ENCODE data around the gene CDH4.

CDH4 gene

DNA sequence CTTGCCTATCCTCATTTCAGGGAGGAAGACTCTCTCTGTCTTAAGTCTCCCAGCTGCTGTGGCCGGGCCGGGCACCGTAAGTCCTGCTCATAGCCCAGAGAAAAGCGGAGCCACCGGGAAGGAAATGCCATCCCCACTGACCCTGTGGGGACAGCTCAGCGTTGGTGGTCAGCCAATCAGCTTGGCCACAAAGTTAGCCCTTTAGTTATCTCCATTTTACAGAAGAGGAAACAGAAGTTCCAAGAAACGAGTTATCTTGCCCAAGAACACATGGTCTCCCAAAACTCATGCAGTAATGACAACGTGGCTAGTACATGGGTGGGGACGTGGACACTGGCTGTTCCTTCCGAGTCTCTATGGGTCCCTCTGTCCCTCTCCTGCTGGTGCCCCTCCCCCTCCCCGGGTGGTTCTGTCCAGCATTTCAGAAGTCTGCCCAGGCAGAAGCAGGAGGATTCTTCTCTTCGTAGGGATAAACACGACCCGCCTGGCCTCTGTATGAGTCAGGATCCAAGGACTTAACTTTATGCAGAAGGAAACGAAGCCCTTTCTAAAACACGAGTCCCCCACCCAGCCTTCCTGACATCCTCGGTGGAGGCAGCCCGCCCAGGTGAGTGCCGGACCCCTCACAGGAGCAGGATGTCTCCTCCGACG, 273.8 kb downstream of the CDH4 start:
- Histone ChIP-seq H3K36me3 (ENCODE audit: control insufficient read depth, insufficient read depth, low read length) (no peaks in the 10 kb centered on the region), H3K4me1 (ENCODE audit: control insufficient read depth, insufficient read depth, low read length, poor library complexity, severe bottlenecking) (peaks cover 17% of the 10 kb centered on the region), H3K27ac (ENCODE audit: low read depth, low read length, severe bottlenecking) (no peak overlapping the region), H3K9me3 (ENCODE audit: control insufficient read depth, low read length) (no peaks in the 10 kb centered on the region), H3K4me3 (ENCODE audit: extremely low read depth, insufficient read depth, low read length, poor library complexity, severe bottlenecking) (no peak overlapping the region)
- 70 to 71% methylated on average over 11 to 18 of the region's 21 CpGs for WGBS, 2 experiments (ENCODE audit: insufficient coverage in 2 of 2)

DNA sequence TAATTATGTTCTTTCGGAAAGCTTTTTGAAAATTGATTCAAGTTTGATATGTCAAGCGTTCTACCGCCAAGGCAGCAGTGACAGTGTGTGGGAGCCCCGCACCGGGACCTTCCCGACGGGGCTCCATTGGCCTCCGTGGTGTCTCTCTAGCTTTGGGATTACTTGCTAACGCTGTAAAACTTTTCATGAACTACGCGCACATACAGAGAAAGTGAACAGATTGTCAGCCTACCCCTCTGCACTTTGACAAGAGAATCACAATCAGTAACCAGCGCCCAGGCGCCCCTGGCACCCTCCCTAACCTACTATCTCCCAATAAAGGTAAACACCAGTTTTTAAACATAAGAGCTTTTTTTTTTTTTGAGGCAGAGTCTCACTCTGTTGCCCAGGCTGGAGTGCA, 274.8 kb downstream of the CDH4 start:
- Histone ChIP-seq H3K4me3 (ENCODE audit: extremely low read depth, insufficient read depth, low read length, poor library complexity, severe bottlenecking) (no peak overlapping the region), H3K9me3 (ENCODE audit: control insufficient read depth, low read length) (no peaks in the 10 kb centered on the region), H3K4me1 (ENCODE audit: control insufficient read depth, insufficient read depth, low read length, poor library complexity, severe bottlenecking) (peaks cover 9% of the 10 kb centered on the region), H3K36me3 (ENCODE audit: control insufficient read depth, insufficient read depth, low read length) (no peaks in the 10 kb centered on the region), H3K27ac (ENCODE audit: low read depth, low read length, severe bottlenecking) (no peak overlapping the region)
- 94% methylated on average over 12 to 13 of the region's 13 CpGs for WGBS, 2 experiments (ENCODE audit: insufficient coverage in 2 of 2)

GRCh38 chr20:61527626-61528025, 275.6 kb downstream of the CDH4 start:
- 94 to 96% methylated on average over 10 to 11 of the region's 11 CpGs for WGBS, 2 experiments (ENCODE audit: insufficient coverage in 2 of 2)
- Histone ChIP-seq H3K4me3 (ENCODE audit: extremely low read depth, insufficient read depth, low read length, poor library complexity, severe bottlenecking) (no peak overlapping the region), H3K36me3 (ENCODE audit: control insufficient read depth, insufficient read depth, low read length) (no peaks in the 10 kb centered on the region), H3K9me3 (ENCODE audit: control insufficient read depth, low read length) (no peaks in the 10 kb centered on the region), H3K4me1 (ENCODE audit: control insufficient read depth, insufficient read depth, low read length, poor library complexity, severe bottlenecking) (peaks cover 12% of the 10 kb centered on the region), H3K27ac (ENCODE audit: low read depth, low read length, severe bottlenecking) (no peak overlapping the region)

GRCh38 chr20:61528591-61528990, 276.5 kb downstream of the CDH4 start:
- 87 to 96% methylated on average over 4 to 5 of the region's 9 CpGs for WGBS, 2 experiments (ENCODE audit: insufficient coverage in 2 of 2)
- peaks cover 16% of the 10 kb centered on the region for H3K4me1 ChIP-seq (ENCODE audit: control insufficient read depth, insufficient read depth, low read length, poor library complexity, severe bottlenecking)
- H3K9me3 ChIP-seq (ENCODE audit: control insufficient read depth, low read length), result no peaks in the 10 kb centered on the region
- H3K4me3 ChIP-seq (ENCODE audit: extremely low read depth, insufficient read depth, low read length, poor library complexity, severe bottlenecking), result no peak overlapping the region
- H3K36me3 ChIP-seq (ENCODE audit: control insufficient read depth, insufficient read depth, low read length), result no peaks in the 10 kb centered on the region
- H3K27ac ChIP-seq (ENCODE audit: low read depth, low read length, severe bottlenecking), result no peak overlapping the region

GRCh38 chr20:61529354-61529753, 277.3 kb downstream of the CDH4 start:
- H3K4me3 ChIP-seq (ENCODE audit: extremely low read depth, insufficient read depth, low read length, poor library complexity, severe bottlenecking), result no peak overlapping the region
- peaks cover 16% of the 10 kb centered on the region for H3K4me1 ChIP-seq (ENCODE audit: control insufficient read depth, insufficient read depth, low read length, poor library complexity, severe bottlenecking)
- H3K9me3 ChIP-seq (ENCODE audit: control insufficient read depth, low read length), result no peaks in the 10 kb centered on the region
- no peak overlapping the region for H3K27ac ChIP-seq (ENCODE audit: low read depth, low read length, severe bottlenecking)
- WGBS, 2 experiments (ENCODE audit: insufficient coverage in 2 of 2), result 91 to 100% methylated on average over 1 to 4 of the region's 5 CpGs
- H3K36me3 ChIP-seq (ENCODE audit: control insufficient read depth, insufficient read depth, low read length), result no peaks in the 10 kb centered on the region

- WGBS, 2 experiments (ENCODE audit: insufficient coverage in 2 of 2), result 73 to 77% methylated on average over 21 to 22 of the region's 22 CpGs
- Histone ChIP-seq H3K4me1 (ENCODE audit: control insufficient read depth, insufficient read depth, low read length, poor library complexity, severe bottlenecking) (peaks cover 13% of the 10 kb centered on the region), H3K9me3 (ENCODE audit: control insufficient read depth, low read length) (no peaks in the 10 kb centered on the region), H3K4me3 (ENCODE audit: extremely low read depth, insufficient read depth, low read length, poor library complexity, severe bottlenecking) (no peak overlapping the region), H3K36me3 (ENCODE audit: control insufficient read depth, insufficient read depth, low read length) (no peaks in the 10 kb centered on the region), H3K27ac (ENCODE audit: low read depth, low read length, severe bottlenecking) (no peak overlapping the region)
Measured at GRCh38 chr20:61531553-61532345, 279.7 kb downstream of the CDH4 start.

DNA sequence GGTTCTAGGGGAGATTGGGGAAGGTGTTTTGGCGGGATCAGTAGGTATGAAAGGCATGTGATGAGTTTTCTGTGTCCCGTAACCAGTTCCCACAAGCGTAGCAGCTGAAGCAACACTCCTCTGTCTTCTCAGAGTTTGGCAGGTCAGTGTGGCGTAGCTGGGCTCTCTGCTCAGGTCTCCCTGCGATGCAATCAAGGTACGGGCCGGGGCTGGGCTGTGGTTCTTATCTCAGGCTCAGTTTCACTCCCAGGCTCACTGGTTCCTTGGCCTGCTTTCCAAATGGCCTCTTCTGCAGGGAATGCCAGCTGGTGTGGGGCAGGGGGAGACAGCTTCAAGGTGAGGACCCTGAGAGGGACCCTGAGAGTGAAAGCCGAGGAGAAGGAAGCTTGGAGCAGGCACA, 280.7 kb downstream of the CDH4 start:
- H3K27ac ChIP-seq (ENCODE audit: low read depth, low read length, severe bottlenecking), result no peak overlapping the region
- no peaks in the 10 kb centered on the region for H3K36me3 ChIP-seq (ENCODE audit: control insufficient read depth, insufficient read depth, low read length)
- no peak overlapping the region for H3K4me3 ChIP-seq (ENCODE audit: extremely low read depth, insufficient read depth, low read length, poor library complexity, severe bottlenecking)
- peaks cover 13% of the 10 kb centered on the region for H3K4me1 ChIP-seq (ENCODE audit: control insufficient read depth, insufficient read depth, low read length, poor library complexity, severe bottlenecking)
- H3K9me3 ChIP-seq (ENCODE audit: control insufficient read depth, low read length), result no peaks in the 10 kb centered on the region
- WGBS, 2 experiments (ENCODE audit: insufficient coverage in 2 of 2), result 92 to 95% methylated on average over 8 of the region's 8 CpGs

- Histone ChIP-seq H3K27ac (ENCODE audit: low read depth, low read length, severe bottlenecking) (no peak overlapping the region), H3K36me3 (ENCODE audit: control insufficient read depth, insufficient read depth, low read length) (no peaks in the 10 kb centered on the region), H3K4me1 (ENCODE audit: control insufficient read depth, insufficient read depth, low read length, poor library complexity, severe bottlenecking) (peaks cover 13% of the 10 kb centered on the region), H3K4me3 (ENCODE audit: extremely low read depth, insufficient read depth, low read length, poor library complexity, severe bottlenecking) (no peak overlapping the region), H3K9me3 (ENCODE audit: control insufficient read depth, low read length) (no peaks in the 10 kb centered on the region)
- WGBS, 2 experiments (ENCODE audit: insufficient coverage in 2 of 2), result 90 to 91% methylated on average over 14 to 18 of the region's 18 CpGs
Measured at GRCh38 chr20:61533231-61533631, 281.2 kb downstream of the CDH4 start.

DNA sequence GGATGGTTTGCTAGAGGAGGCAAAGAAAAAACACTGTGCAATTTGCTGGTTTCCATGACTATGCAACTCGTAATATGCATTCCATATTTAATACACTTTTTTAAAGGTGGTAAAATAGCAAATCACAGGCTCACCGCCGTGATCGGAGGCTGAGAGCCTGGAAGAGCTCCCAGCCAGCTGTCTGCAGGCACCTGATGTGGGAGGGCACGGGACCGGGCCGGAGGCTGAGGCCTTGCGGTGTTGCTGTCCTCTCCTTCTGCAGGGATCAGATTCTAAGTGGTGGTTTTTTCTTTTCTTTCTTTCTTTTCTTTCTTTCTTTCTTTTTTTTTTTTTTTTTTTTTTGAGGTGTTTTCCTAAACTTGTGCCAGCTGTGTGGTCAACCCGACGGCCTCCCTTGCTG, 282.3 kb downstream of the CDH4 start:
- Histone ChIP-seq H3K4me1 (ENCODE audit: control insufficient read depth, insufficient read depth, low read length, poor library complexity, severe bottlenecking) (peaks cover 13% of the 10 kb centered on the region), H3K9me3 (ENCODE audit: control insufficient read depth, low read length) (no peaks in the 10 kb centered on the region), H3K36me3 (ENCODE audit: control insufficient read depth, insufficient read depth, low read length) (no peaks in the 10 kb centered on the region), H3K4me3 (ENCODE audit: extremely low read depth, insufficient read depth, low read length, poor library complexity, severe bottlenecking) (no peak overlapping the region), H3K27ac (ENCODE audit: low read depth, low read length, severe bottlenecking) (no peak overlapping the region)
- WGBS, 2 experiments (ENCODE audit: insufficient coverage in 2 of 2), result 87 to 100% methylated on average over 3 to 4 of the region's 10 CpGs

- H3K4me3 ChIP-seq (ENCODE audit: extremely low read depth, insufficient read depth, low read length, poor library complexity, severe bottlenecking), result no peak overlapping the region
- peaks cover 13% of the 10 kb centered on the region for H3K4me1 ChIP-seq (ENCODE audit: control insufficient read depth, insufficient read depth, low read length, poor library complexity, severe bottlenecking)
- H3K27ac ChIP-seq (ENCODE audit: low read depth, low read length, severe bottlenecking), result no peak overlapping the region
- no peaks in the 10 kb centered on the region for H3K36me3 ChIP-seq (ENCODE audit: control insufficient read depth, insufficient read depth, low read length)
- H3K9me3 ChIP-seq (ENCODE audit: control insufficient read depth, low read length), result no peaks in the 10 kb centered on the region
- 87 to 95% methylated on average over 6 to 10 of the region's 10 CpGs for WGBS, 2 experiments (ENCODE audit: insufficient coverage in 2 of 2)
Measured at GRCh38 chr20:61535091-61535490, 283.0 kb downstream of the CDH4 start.

DNA sequence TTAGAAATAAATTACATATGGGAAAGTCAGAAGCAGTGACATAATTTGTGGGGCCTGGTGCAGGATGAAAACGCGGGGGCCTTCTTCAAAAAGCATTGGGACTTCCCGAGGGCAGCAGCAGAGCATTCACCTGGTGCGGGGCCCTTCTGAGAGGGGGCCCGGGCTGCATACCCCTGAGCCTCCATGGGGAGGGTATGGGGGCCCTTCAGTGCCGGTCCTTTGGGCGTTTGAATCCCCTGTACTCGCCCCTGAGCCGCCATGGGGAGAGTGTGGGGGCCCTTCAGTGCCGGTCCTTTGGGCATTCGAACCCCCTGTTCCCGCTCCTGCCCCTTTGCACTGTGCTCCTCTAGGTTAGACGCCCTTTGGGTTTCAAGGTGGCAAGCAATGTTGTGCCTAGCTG, 283.5 kb downstream of the CDH4 start:
- Histone ChIP-seq H3K27ac (ENCODE audit: low read depth, low read length, severe bottlenecking) (no peak overlapping the region), H3K4me3 (ENCODE audit: extremely low read depth, insufficient read depth, low read length, poor library complexity, severe bottlenecking) (no peak overlapping the region), H3K9me3 (ENCODE audit: control insufficient read depth, low read length) (no peaks in the 10 kb centered on the region), H3K36me3 (ENCODE audit: control insufficient read depth, insufficient read depth, low read length) (no peaks in the 10 kb centered on the region), H3K4me1 (ENCODE audit: control insufficient read depth, insufficient read depth, low read length, poor library complexity, severe bottlenecking) (peaks cover 13% of the 10 kb centered on the region)
- 88 to 92% methylated on average over 10 to 13 of the region's 13 CpGs for WGBS, 2 experiments (ENCODE audit: insufficient coverage in 2 of 2)

All from mesodermal cell (in vitro differentiated cells).